ENCODE data around the gene KRTAP9-4.

DNA sequence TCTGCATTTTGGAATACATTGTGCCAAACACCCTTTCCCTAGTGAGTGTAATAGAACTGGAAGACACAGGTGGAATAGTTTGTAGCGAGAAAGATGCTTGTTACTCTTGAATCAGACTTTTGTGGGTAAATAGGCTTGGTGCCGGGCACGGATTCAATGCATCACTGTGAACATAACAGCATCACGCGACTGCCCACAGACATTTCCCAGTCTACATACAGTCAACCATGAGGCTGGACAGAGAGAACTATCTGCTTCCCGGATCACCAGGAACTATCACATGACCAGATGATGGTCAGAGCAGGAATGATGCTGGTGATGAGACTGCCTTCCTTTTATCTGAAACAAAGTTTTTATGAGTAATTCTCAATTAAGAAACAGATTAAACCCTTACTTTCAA, 23.4 kb upstream of the KRTAP9-4 start:
- TF ChIP-seq, protein P1, sequence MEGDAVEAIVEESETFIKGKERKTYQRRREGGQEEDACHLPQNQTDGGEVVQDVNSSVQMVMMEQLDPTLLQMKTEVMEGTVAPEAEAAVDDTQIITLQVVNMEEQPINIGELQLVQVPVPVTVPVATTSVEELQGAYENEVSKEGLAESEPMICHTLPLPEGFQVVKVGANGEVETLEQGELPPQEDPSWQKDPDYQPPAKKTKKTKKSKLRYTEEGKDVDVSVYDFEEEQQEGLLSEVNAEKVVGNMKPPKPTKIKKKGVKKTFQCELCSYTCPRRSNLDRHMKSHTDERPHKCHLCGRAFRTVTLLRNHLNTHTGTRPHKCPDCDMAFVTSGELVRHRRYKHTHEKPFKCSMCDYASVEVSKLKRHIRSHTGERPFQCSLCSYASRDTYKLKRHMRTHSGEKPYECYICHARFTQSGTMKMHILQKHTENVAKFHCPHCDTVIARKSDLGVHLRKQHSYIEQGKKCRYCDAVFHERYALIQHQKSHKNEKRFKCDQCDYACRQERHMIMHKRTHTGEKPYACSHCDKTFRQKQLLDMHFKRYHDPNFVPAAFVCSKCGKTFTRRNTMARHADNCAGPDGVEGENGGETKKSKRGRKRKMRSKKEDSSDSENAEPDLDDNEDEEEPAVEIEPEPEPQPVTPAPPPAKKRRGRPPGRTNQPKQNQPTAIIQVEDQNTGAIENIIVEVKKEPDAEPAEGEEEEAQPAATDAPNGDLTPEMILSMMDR (IDR thresholded peaks at IDR 0.05), result no peak
- TF ChIP-seq POLR2A (IDR thresholded peaks at IDR 0.05), result no peak
- TF ChIP-seq EP300 (IDR thresholded peaks at IDR 0.05), result no peak
- no peak for TF ChIP-seq POLR2AphosphoS5 (IDR thresholded peaks at IDR 0.05)

Data from gastroesophageal sphincter (tissue), 3 donors.